ENCODE measurements around the gene CNPY3. TPM values are rescaled to one million over a fixed set of nuclear protein-coding genes. Genes with fewer than 3 reads are reported as not detected.
"Not testable (repeated sequence)": the region's sequence is repeated elsewhere in the genome, so short reads cannot be mapped to it uniquely, and the experiment has no call there.

The CNPY3 gene
- total RNA-seq, 1 donor from 2014 or later = 41.0 TPM

DNA sequence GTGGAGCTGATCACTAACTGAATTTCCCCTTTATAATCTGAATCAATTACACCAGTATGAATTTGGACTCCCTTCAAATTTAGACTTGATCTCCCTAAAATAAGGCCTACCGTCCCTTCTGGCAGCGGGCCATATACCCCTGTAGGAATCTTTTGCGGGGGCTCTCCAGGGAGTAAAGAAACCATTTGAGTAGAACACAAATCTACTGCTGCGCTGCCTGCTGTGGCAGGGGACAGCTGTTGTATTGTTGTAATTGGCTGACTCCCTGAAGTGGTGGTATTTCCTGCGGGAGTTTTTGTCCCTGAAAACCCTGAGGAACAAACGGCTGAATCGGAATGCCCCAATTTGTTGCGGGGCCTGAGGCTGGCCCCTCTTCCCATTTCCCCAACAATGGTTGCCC, 29.4 kb upstream of the CNPY3 start:
- H3K9me3 Mint-ChIP-seq (ENCODE audit: low read depth) = no peaks in the 10 kb centered on the region
- peak; percentile 33 for DNase-seq (ENCODE audit: low spot score)
- H3K4me3 Mint-ChIP-seq (ENCODE audit: unreplicated experiment) = no peak overlapping the region
- peak overlapping the region; percentile 59 for H3K27ac Mint-ChIP-seq (ENCODE audit: unreplicated experiment)
- TF ChIP-seq, protein P1, sequence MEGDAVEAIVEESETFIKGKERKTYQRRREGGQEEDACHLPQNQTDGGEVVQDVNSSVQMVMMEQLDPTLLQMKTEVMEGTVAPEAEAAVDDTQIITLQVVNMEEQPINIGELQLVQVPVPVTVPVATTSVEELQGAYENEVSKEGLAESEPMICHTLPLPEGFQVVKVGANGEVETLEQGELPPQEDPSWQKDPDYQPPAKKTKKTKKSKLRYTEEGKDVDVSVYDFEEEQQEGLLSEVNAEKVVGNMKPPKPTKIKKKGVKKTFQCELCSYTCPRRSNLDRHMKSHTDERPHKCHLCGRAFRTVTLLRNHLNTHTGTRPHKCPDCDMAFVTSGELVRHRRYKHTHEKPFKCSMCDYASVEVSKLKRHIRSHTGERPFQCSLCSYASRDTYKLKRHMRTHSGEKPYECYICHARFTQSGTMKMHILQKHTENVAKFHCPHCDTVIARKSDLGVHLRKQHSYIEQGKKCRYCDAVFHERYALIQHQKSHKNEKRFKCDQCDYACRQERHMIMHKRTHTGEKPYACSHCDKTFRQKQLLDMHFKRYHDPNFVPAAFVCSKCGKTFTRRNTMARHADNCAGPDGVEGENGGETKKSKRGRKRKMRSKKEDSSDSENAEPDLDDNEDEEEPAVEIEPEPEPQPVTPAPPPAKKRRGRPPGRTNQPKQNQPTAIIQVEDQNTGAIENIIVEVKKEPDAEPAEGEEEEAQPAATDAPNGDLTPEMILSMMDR (IDR thresholded peaks at IDR 0.05) = no peak
- no peaks in the 10 kb centered on the region for H3K27me3 Mint-ChIP-seq (ENCODE audit: low read depth)
- no peaks in the 10 kb centered on the region for H3K36me3 Mint-ChIP-seq (ENCODE audit: low read depth)
- peaks cover 21% of the 10 kb centered on the region for H3K4me1 Mint-ChIP-seq (ENCODE audit: low read depth)

- peak; percentile 34 for DNase-seq (ENCODE audit: low spot score)
- no peak overlapping the region for H3K27ac Mint-ChIP-seq (ENCODE audit: unreplicated experiment)
- no peaks in the 10 kb centered on the region for H3K36me3 Mint-ChIP-seq (ENCODE audit: low read depth)
- H3K4me1 Mint-ChIP-seq (ENCODE audit: low read depth) = peaks cover 21% of the 10 kb centered on the region
- no peaks in the 10 kb centered on the region for H3K9me3 Mint-ChIP-seq (ENCODE audit: low read depth)
- H3K27me3 Mint-ChIP-seq (ENCODE audit: low read depth) = no peaks in the 10 kb centered on the region
- H3K4me3 Mint-ChIP-seq (ENCODE audit: unreplicated experiment) = peak overlapping the region; percentile 39
- TF ChIP-seq, protein P1 (IDR thresholded peaks at IDR 0.05) = peak; percentile 89
Measured at GRCh38 chr6:42901538-42901957, 27.7 kb upstream of the CNPY3 start.

DNA sequence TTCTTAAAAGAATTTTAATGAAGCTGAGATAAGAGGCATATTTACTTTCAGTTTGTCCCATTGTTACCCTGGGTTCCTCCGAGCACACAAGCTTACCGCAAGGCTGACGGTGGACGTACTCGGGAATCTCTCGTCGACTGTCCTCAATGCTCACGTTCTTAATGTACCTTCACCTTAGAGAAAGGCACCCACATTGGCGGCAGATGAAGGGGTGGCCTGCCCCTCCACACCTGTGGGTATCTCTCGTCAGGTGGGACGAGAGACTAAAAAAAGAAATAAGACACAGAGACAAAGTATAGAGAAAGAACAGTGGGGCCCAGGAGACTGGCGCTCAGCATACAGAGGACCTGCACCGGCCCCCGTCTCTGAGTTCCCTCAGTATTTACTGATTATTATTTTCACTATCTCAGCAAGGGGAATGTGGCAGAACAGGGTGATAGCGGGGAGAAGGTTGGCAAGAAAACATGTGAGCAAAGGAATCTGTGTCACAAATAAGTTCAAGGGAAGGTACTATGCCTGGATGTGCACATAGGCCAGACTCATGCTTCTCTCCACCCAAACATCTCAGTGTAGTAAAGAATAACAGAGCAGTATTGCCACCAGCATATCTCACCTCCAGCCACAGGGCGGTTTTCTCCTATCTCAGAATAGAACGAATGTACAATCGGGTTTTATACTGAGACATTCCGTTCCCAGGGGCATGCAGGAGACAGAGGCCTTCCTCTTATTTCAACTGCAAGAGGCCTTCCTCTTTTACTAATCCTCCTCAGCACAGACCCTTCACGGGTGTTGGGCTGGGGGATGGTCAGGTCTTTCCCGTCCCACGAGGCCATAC, 26.6 kb upstream of the CNPY3 start:
- not testable (repeated sequence) for H3K27ac Mint-ChIP-seq (ENCODE audit: unreplicated experiment); H3K4me3 Mint-ChIP-seq (ENCODE audit: unreplicated experiment); H3K9me3 Mint-ChIP-seq (ENCODE audit: low read depth); H3K36me3 Mint-ChIP-seq (ENCODE audit: low read depth); H3K27me3 Mint-ChIP-seq (ENCODE audit: low read depth)
- DNase-seq (ENCODE audit: low spot score) = peak; percentile 41
- H3K4me1 Mint-ChIP-seq (ENCODE audit: low read depth) = peaks cover 21% of the 10 kb centered on the region

DNA sequence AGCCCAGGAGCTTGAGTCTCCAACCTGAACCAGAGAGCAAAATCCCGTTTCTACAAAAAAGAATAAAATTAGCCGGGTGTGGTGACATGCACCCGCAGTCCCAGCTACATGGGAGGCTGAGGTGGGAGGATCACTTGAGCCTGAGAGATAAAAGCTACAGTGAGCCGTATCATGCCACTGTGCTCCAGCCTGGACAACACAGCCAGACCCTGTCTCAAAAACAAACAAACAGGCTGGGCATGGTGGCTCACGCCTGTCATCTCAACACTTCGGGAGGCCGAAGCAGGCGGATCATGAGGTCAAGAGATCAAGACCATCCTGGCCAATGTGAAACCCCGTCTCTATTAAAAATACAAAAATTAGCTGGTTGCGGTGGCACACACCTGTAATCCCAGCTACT, 24.8 kb upstream of the CNPY3 start:
- TF ChIP-seq, protein P1 (IDR thresholded peaks at IDR 0.05) = no peak
- Mint-ChIP-seq H3K4me3 (ENCODE audit: unreplicated experiment) (no peak overlapping the region), H3K36me3 (ENCODE audit: low read depth) (no peaks in the 10 kb centered on the region), H3K27me3 (ENCODE audit: low read depth) (no peaks in the 10 kb centered on the region), H3K4me1 (ENCODE audit: low read depth) (peaks cover 14% of the 10 kb centered on the region), H3K9me3 (ENCODE audit: low read depth) (no peaks in the 10 kb centered on the region), H3K27ac (ENCODE audit: unreplicated experiment) (no peak overlapping the region)
- peak; percentile 41 for DNase-seq (ENCODE audit: low spot score)

DNA sequence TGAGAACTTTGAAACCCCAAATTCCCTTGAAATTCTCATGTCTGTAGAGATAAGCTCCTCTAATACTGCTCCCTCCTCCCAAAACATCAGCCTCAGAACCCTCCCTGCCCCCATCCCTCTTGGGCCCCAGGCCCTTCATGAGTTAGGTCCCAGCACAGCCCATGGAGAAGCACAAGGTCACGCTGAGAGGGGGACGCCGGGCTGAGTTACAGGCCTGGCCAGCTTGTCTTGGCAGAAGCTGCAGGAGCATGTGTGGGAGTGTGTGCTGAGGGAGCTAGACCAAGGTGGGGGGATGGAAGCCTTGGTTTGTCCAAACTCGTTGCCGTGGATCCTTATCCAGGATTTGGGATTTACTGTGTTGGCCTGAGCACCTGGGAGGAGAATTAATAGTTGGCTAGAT, 21.9 kb upstream of the CNPY3 start:
- H3K4me3 Mint-ChIP-seq (ENCODE audit: unreplicated experiment) = no peak overlapping the region

More for the DNA sequence above, 21.9 kb upstream of the CNPY3 start:
- Mint-ChIP-seq H3K36me3 (ENCODE audit: low read depth) (no peaks in the 10 kb centered on the region), H3K9me3 (ENCODE audit: low read depth) (no peaks in the 10 kb centered on the region), H3K27me3 (ENCODE audit: low read depth) (no peaks in the 10 kb centered on the region), H3K4me1 (ENCODE audit: low read depth) (peaks cover 4% of the 10 kb centered on the region), H3K27ac (ENCODE audit: unreplicated experiment) (no peak overlapping the region)
- TF ChIP-seq, protein P1 (IDR thresholded peaks at IDR 0.05) = no peak
- peak; percentile 82 for DNase-seq (ENCODE audit: low spot score)

All from chondrocyte (in vitro differentiated cells).